GM19463 (cell line): Measurements from ENCODE around the gene ARFGAP1.

Experiments used
- ATAC-seq: cut with Tn5 transposase; IDR thresholded peaks from one replicate; pipeline ENCODE4 v1.9.1; 2021; ENCODE audit warnings: mild to moderate bottlenecking, moderate library complexity; ENCODE audit not compliant: unreplicated experiment

Gene ARFGAP1

GRCh38 chr20:63289311-63290135 lies 16.9 kb downstream of the ARFGAP1 start:
- ATAC-seq: no peak

- no peak for ATAC-seq
Observed at GRCh38 chr20:63290136-63290676, 17.6 kb downstream of the ARFGAP1 start.

- no peak for ATAC-seq
Observed at GRCh38 chr20:63290677-63291472, 18.3 kb downstream of the ARFGAP1 start.

DNA sequence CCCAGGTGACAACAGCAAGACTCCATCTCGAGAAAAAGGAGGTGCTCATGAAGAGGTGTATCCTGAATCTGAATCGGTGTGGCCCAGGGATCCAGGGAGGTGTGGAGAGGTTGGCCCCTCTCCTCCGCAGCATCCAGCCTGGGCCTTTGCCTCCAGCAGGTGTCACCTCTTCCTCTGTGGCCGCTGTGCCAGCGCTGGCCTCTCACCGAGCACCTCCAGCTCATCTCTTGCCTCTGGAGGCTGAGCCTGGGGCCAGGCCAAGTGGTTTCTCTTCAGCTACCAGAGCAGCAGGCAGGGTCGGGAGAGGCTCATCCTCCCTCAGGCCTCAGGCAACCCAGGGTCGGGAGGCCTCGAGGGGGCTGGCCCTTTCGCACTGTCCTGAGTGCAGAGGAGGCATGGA lies 19.2 kb downstream of the ARFGAP1 start:
- ATAC-seq: no peak

DNA sequence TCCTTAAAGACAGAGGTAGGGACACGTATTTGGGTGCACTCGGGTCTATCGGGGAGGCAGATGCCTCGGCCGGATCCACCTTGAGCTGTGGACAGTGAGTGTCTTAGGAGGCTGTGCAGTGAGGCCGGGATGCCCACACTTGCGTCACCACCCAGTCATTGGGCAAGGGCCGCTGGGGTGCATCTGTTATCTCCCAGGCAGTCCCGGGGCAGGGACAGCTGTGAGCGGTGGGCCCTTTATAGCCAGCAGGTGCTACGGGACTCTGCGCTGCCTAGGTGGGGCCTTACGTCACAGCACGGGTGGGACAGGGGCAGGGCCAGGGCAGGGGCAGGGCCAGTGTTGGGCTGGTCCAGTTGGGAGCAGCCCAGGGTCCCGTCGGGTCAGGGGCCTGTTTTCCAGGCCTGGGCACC lies 19.7 kb downstream of the ARFGAP1 start:
- no peak for ATAC-seq

GRCh38 chr20:63292904-63293303 lies 20.3 kb downstream of the ARFGAP1 start, which contains the start of gene COL20A1:
COL20A1 (plus strand) TSS chr20:63293186; CDS start chr20:63295108, 1,922 bp downstream.
- ATAC-seq: no peak

DNA sequence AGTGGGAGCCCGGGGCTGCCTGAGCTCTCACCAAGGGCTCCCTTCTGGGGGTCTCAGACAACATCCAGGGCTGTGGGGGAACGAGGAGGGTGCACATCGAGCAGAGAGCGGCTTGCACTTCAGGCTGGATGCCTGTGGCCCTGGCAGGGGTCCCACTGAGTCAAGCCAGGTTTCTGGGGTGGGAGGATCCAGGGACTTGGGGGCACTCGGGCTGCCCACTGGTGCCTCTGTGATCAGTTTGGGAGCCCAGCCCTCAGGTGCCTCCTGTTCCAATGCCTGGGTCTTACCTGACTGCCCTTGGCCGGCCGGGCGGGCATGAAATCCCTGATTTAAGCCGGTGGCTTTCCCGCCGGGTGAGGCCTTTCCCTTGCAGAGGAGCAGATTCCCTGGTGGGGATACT lies 20.8 kb downstream of the ARFGAP1 start:
- ATAC-seq: no peak

DNA sequence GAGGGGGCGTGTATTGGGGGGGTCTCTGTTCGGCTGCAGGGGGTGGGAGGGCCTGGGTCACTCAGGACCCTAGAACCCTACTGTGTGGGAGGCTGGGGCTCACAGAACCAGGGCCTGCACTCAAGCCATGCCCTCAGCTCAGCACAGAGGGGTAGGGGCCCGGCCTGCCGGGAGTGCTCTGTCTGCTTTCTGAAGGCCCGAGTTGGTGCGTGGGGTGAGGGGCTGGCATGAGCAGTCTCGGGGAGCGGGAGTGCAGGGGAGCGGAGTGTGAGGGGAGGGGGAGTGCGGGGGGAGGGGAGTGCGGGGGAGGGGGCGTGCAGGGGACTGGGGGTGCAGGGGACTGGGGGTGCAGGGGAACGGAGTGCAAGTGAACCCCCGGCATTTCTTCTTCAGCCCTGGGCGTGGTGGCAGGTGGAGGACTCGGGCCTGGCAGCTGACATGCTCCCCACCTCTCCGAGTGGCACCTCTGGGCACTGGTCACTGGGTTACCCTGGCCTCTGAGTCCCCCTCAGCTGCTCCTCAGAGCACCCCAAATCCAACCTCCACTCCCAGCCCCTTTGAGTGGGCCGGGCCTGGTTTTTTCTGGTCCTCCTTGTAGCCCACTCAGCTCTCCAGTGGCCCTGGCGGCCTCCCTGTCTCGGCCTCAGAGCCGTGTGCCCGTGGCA lies 21.4 kb downstream of the ARFGAP1 start:
- ATAC-seq: no peak

- no peak for ATAC-seq
Observed at GRCh38 chr20:63294536-63294900, 21.9 kb downstream of the ARFGAP1 start.

DNA sequence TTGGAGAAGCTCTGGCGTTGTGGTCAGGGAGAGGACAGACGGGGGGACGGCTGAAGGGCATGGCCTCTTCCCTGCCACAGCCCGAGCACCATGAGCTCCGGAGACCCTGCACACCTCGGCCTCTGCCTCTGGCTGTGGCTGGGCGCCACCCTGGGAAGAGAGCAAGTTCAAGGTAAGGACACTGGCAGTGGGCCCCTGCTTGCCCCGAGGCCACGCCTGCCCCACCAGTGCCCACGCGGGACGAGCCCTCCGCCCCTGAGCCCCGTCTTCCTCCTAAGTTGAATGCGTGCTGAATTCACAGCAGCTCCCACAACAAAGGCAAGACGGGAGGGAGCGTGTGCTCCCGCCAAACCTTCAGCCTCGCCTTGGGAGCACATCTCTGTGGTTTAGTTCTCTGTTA lies 22.4 kb downstream of the ARFGAP1 start:
- ATAC-seq: no peak

GRCh38 chr20:63295422-63295821 lies 22.8 kb downstream of the ARFGAP1 start:
- ATAC-seq: no peak

DNA sequence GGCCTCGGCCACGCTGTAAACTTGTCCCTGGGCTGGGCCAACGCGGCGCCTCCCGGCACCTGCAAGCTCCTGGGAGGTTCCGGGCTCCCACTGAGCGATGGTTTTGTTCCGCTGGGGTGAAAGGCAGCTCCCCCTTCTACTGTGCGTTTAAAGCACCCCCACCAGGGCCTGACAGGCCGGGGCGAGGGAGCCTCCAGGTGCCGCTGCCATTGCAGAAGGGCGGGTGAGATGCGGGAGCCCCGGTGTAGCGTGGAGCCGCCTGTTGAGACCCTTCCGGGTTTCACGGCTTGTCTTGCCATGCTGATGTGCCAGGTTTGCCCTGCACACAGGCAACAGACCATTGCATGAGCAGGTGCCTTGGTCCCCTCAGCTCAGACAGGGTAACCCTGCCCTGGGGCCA lies 23.2 kb downstream of the ARFGAP1 start:
- no peak for ATAC-seq

DNA sequence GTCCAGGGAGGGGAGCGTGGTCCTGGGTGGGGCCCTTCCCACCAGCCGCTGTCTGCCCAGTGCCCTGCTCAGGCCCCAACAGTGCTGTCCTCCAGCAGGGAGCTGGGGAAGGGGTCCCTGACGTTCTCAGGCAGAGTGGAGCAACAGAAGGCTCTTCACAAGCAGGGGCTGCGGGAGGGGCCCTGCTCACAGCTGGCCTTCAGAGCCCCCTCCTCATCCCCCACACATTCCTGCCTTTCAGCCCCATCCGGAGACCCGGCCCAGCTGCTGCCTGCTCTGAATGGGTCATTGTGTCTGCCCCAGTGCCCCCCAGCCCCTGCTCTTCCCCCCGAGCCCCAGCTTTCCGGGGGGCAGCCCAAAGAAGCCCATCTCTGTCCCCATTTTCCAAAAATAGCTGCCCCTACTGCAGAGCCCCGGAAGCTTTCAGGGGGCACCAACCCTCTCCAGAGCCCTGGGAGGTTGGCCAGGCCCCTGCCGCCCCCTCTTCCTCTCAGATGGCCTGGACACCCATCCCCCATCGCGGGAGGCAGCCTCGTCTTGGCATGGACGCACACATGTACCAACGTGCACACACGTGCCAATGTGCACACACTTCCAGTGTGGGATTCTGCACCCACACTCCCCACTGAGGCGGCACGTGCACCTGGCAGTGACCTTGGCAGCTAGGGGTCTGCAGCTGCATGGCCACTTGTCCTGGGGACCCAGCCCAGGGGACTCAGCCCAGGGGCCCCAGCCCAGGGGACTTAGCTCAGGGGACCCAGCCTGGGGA lies 24.1 kb downstream of the ARFGAP1 start:
- no peak for ATAC-seq

GRCh38 chr20:63297371-63297781 lies 24.8 kb downstream of the ARFGAP1 start:
- ATAC-seq: no peak

- ATAC-seq: no peak
Observed at GRCh38 chr20:63297796-63298572, 25.4 kb downstream of the ARFGAP1 start.

DNA sequence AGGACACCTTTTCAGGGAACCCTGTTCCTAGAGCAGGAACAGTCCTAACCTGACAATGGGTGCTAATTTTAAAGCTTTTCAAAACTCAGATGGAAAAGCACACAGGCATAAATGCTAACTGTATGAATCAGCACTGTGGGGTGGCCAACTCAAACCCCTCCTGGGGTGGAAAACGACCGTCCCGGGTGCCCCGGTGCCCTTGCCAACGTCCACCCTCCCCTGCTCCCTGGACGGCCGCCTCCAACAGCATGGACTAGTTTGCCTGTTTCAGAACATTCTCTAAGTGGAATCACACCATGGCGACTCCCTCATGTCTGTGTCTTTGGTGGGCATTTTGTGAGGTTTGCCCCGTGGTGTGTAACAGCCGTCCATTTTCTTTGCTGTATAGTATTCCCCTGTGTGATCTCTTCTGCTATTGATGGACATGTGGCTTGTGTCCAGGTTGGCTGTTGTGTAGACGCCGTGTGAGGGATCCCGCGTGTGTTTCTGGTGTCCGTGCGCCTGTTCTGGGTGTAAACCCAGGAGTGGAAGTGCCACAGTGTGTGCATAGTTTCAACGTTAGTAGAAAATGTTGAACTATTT lies 26.2 kb downstream of the ARFGAP1 start:
- no peak for ATAC-seq

- no peak for ATAC-seq
Observed at GRCh38 chr20:63301671-63302070, 29.1 kb downstream of the ARFGAP1 start.

GRCh38 chr20:63303095-63303666 lies 30.6 kb downstream of the ARFGAP1 start:
- ATAC-seq: no peak

- no peak for ATAC-seq
Observed at GRCh38 chr20:63305393-63305792, 32.8 kb downstream of the ARFGAP1 start.
